ENCODE measurements around the gene HSF5.

Gene HSF5

DNA sequence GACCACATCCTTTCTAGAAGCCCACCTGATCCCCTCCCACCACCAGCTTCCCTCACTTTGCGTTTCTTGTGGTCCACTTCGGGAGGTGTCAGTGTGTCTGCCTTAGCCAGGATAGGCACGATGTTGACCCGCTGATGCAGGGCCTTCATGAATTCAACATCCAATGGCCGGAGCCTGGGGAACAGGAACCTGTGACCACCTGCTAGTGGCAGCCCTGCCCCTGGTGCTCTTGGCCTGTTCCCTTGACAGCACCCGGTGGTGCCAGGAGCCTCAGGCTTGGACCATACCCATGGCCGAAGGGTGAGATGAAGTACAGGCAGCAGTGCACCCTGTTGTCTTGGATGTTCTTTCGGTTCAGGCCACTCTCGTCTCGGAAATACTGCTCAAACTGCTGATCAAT lies 33.5 kb upstream of the HSF5 start:
- no peak for DNase-seq (ENCODE audit: extremely low read depth, insufficient read length)
- Histone ChIP-seq H3K27me3 (replicated peaks; ENCODE audit: control insufficient read depth, insufficient read depth, low read length) (no peaks in the 10 kb centered on the region), H3K4me3 (replicated peaks; ENCODE audit: low read depth, low read length) (no peak overlapping the region), H3K36me3 (ENCODE audit: control insufficient read depth, insufficient read depth, low read length) (no peaks in the 10 kb centered on the region)
- TF ChIP-seq, protein P1, sequence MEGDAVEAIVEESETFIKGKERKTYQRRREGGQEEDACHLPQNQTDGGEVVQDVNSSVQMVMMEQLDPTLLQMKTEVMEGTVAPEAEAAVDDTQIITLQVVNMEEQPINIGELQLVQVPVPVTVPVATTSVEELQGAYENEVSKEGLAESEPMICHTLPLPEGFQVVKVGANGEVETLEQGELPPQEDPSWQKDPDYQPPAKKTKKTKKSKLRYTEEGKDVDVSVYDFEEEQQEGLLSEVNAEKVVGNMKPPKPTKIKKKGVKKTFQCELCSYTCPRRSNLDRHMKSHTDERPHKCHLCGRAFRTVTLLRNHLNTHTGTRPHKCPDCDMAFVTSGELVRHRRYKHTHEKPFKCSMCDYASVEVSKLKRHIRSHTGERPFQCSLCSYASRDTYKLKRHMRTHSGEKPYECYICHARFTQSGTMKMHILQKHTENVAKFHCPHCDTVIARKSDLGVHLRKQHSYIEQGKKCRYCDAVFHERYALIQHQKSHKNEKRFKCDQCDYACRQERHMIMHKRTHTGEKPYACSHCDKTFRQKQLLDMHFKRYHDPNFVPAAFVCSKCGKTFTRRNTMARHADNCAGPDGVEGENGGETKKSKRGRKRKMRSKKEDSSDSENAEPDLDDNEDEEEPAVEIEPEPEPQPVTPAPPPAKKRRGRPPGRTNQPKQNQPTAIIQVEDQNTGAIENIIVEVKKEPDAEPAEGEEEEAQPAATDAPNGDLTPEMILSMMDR (IDR thresholded peaks at IDR 0.05; ENCODE audit: insufficient read depth, low read length, poor library complexity, severe bottlenecking) = no peak

DNA sequence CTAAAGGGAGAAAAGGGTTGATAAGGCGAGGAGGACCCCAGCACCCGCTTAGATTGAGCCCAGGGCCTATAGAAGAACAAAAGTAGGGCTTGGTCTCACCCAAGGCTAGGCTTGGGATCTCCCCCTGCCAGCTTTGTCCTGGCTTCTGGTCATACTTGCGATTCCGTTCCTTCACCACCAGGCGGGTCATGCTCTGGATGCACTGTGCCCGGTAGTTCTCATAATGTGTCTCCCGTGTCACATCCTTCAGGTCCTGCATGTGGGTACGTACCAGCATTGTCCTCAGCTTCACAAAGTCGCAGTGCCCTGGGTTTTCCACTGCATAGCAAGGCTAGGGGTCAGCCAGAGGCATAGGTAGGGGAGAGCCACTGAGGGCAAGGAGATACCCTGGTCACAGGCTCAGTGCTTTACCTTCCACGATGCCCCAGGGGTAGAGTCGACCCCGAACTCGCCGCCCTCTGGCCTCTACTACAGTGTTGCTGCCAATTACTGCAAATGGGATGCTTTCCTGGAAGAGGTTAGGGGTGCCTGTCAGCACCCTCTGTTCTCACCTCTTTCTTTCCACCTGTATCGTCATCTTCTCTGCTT lies 32.7 kb upstream of the HSF5 start:
- Histone ChIP-seq H3K4me3 (replicated peaks; ENCODE audit: low read depth, low read length) (no peak overlapping the region), H3K36me3 (ENCODE audit: control insufficient read depth, insufficient read depth, low read length) (no peaks in the 10 kb centered on the region; the same call in 1 of the 2 replicates), H3K27me3 (replicated peaks; ENCODE audit: control insufficient read depth, insufficient read depth, low read length) (no peaks in the 10 kb centered on the region)
- no peak for DNase-seq (ENCODE audit: extremely low read depth, insufficient read length)
- TF ChIP-seq, protein P1 (IDR thresholded peaks at IDR 0.05; ENCODE audit: insufficient read depth, low read length, poor library complexity, severe bottlenecking) = peak; percentile 55

DNA sequence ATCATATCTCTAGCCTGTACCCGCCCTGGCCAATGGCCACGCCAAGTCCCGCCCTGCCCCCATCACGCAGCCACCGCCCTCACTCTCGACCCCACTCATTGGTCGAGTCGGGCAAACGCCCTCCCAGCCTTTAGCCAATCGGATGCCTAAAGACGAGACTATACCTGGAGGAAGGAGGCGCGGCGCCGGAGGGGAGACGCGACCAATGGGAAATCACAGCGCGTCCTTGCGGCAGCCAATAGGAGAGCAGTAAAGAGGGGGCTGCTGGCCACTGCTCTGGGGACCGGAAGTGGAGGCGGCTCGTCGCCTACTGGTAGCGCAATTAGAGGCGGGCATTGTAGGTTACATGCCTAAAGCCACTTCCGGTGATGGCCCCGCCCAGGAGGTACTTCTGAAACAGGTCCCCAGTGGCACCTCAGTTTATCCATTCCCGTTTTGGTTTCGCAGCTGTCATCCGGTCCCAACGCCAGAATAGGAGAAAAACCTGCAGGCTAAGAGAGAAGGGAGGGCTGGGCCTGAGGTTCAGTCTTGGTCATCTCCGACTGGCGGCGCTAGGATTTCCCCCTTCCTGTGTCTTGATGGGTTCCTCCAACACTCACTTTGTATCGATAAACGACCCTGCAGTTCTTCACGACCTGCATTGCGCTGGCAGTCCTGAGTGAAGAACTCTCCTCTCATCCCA lies 29.9 kb upstream of the HSF5 start:
- DNase-seq (ENCODE audit: extremely low read depth, insufficient read length) = peak; percentile 100
- Histone ChIP-seq H3K36me3 (ENCODE audit: control insufficient read depth, insufficient read depth, low read length) (no peaks in the 10 kb centered on the region; the same call in 1 of the 2 replicates), H3K27me3 (replicated peaks; ENCODE audit: control insufficient read depth, insufficient read depth, low read length) (no peaks in the 10 kb centered on the region), H3K4me3 (replicated peaks; ENCODE audit: low read depth, low read length) (peak overlapping the region; percentile 88)
- TF ChIP-seq, protein P1 (IDR thresholded peaks at IDR 0.05; ENCODE audit: insufficient read depth, low read length, poor library complexity, severe bottlenecking) = no peak

DNA sequence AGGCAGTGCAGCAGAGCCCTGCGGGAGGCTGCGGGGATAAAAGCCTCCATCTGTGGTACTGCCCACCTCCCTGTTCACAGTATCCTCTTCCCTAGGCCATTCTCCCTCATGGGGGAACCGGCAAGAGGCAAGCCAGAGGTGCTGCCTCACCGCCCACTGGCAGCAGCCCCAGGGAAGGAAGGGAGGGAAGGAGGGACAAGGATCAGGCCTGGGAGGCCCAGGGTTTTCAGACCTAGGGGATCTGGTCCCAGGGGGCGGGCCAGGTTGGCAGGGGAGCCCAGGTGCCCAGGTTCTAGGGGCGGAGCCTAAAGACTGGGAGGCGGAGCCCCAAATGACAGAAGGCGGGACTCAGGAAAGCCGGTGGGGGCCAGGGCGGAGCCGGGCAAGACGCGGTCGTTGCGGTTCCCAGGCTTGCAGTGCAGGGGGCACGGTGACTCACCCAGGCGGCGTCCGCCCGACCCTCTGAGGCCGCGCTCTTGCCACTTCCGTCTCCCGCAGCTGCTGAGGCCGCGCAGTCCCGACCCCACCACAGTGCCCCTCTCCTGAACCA lies 29.2 kb upstream of the HSF5 start:
- TF ChIP-seq, protein P1 (IDR thresholded peaks at IDR 0.05; ENCODE audit: insufficient read depth, low read length, poor library complexity, severe bottlenecking) = no peak
- peak overlapping the region; percentile 88 for H3K4me3 ChIP-seq (replicated peaks; ENCODE audit: low read depth, low read length)
- H3K27me3 ChIP-seq (replicated peaks; ENCODE audit: control insufficient read depth, insufficient read depth, low read length) = no peaks in the 10 kb centered on the region
- no peak for DNase-seq (ENCODE audit: extremely low read depth, insufficient read length)
- peaks cover 1% of the 10 kb centered on the region for H3K36me3 ChIP-seq (ENCODE audit: control insufficient read depth, insufficient read depth, low read length)

DNA sequence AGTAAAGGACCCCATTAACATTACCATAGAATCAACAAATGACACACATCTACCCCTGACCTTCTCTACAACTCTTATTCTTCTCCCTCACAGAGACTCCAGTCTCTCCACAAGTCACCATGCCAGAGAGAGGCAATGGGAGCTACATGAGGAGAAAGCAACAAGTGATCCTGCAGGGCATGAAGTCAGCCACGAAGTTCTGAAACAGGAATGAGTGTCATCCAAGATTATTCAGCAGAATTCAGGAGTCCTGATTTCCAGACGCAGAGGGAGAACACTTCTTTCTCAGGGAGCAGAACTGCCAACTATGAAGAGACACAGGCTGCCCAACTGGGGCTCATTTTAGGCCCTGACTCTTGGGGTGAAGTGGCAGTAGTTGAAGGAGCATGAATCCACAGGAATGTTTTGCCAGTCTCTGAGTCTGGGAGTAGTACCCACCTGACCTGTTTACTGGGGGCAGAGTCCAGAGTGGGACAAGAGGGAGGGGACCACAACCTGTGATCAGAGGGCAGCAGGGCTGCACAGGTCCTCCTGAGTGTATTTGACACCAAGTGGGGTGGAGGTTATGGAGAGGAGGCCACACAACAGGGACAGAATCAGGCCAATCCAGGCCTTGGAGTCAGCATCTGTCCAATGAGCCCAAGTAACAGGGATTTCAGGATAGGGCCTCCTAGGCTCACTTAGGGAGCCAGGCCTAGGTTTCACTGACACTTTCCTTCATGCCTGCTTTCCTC lies 28.6 kb upstream of the HSF5 start:
- Histone ChIP-seq H3K27me3 (replicated peaks; ENCODE audit: control insufficient read depth, insufficient read depth, low read length) (no peaks in the 10 kb centered on the region), H3K36me3 (ENCODE audit: control insufficient read depth, insufficient read depth, low read length) (peaks cover 4% of the 10 kb centered on the region), H3K4me3 (replicated peaks; ENCODE audit: low read depth, low read length) (peak overlapping the region; percentile 88)
- TF ChIP-seq, protein P1 (IDR thresholded peaks at IDR 0.05; ENCODE audit: insufficient read depth, low read length, poor library complexity, severe bottlenecking) = no peak
- DNase-seq (ENCODE audit: extremely low read depth, insufficient read length) = no peak

All from GM06990 (cell line).